ENCODE results near the gene RARA. TPM values are rescaled to one million over a fixed set of nuclear protein-coding genes. Genes with fewer than 3 reads are reported as not detected.

RARA gene
- polyA plus RNA-seq, 3 donors = 14.9 to 63.9 (median 29.4) TPM

DNA sequence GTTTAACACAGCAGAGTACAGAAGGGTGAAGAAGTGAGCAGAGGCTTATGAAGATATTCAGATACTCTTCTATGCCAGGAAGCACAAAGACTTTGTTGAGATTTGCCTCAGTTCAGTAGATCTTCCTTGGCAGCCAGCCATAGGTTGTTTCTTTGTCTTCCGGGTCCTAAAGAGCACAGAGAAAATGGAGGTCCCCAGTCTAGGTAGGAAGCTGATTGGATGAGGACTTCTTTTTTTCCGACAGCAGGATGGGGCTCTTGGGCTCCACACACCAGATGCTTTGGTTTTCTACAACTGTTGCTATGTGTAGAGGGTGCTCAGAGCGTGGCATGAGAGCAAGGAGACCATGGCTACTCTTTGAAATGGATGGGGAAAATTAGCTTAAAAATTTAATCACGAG lies 29.6 kb upstream of the RARA start:
- WGBS (ENCODE audit: insufficient coverage) = 100% methylated on average over 1 of the region's 4 CpGs
- H3K27me3 Mint-ChIP-seq (ENCODE audit: low read depth in 3 of 3) = no peaks in the 10 kb centered on the region
- TF ChIP-seq, protein P1, sequence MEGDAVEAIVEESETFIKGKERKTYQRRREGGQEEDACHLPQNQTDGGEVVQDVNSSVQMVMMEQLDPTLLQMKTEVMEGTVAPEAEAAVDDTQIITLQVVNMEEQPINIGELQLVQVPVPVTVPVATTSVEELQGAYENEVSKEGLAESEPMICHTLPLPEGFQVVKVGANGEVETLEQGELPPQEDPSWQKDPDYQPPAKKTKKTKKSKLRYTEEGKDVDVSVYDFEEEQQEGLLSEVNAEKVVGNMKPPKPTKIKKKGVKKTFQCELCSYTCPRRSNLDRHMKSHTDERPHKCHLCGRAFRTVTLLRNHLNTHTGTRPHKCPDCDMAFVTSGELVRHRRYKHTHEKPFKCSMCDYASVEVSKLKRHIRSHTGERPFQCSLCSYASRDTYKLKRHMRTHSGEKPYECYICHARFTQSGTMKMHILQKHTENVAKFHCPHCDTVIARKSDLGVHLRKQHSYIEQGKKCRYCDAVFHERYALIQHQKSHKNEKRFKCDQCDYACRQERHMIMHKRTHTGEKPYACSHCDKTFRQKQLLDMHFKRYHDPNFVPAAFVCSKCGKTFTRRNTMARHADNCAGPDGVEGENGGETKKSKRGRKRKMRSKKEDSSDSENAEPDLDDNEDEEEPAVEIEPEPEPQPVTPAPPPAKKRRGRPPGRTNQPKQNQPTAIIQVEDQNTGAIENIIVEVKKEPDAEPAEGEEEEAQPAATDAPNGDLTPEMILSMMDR (IDR thresholded peaks at IDR 0.05) = no peak
- peak overlapping the region in 1 of 2 donors; percentile 36 for H3K27ac ChIP-seq (ENCODE audit: low read depth in 1 of 2, low read length in 2 of 2)
- intact Hi-C loops (cut with micrococcal nuclease) = no loop called here
- no peaks in the 10 kb centered on the region for H3K27me3 ChIP-seq (ENCODE audit: control insufficient read depth in 2 of 2, insufficient read depth in 2 of 2, low read length in 2 of 2)
- H3K9ac ChIP-seq (ENCODE audit: insufficient read depth, low read length, poor library complexity, severe bottlenecking) = no peak overlapping the region
- peaks cover 57 to 71% of the 10 kb centered on the region in 2 donors for H3K36me3 Mint-ChIP-seq
- no peak overlapping the region for H2AFZ ChIP-seq (ENCODE audit: insufficient read depth, low read depth, low read length, poor library complexity, severe bottlenecking)
- no peaks in the 10 kb centered on the region for H4K20me1 ChIP-seq (ENCODE audit: insufficient read depth, low read length)
- DNase-seq = no peak
- no peak overlapping the region for H3K4me3 ChIP-seq (replicated peaks in 1 of 3; ENCODE audit: low read depth in 2 of 3, low read length in 3 of 3)
- H3K27ac Mint-ChIP-seq = peak overlapping the region in 2 of 7 donors; percentile 36 to 67
- no peaks in the 10 kb centered on the region for H3K9me3 ChIP-seq (replicated peaks in 1 of 2; ENCODE audit: control insufficient read depth in 1 of 2, insufficient read depth in 1 of 2, low read length in 2 of 2)
- no peaks in the 10 kb centered on the region for H3K9me3 Mint-ChIP-seq
- no peaks in the 10 kb centered on the region for H3K79me2 ChIP-seq (ENCODE audit: insufficient read depth, low read length)
- peaks cover 58 to 73% of the 10 kb centered on the region in 2 donors for H3K36me3 ChIP-seq (replicated peaks in 1 of 2; ENCODE audit: control insufficient read depth in 1 of 2, insufficient read depth in 2 of 2, low read length in 2 of 2)
- no peak overlapping the region for H3K4me3 Mint-ChIP-seq
- H3K4me1 ChIP-seq (ENCODE audit: control insufficient read depth in 1 of 2, insufficient read depth in 2 of 2, low read length in 2 of 2) = peaks cover 18% of the 10 kb centered on the region in 2 donors
- no peak overlapping the region for H3K4me2 ChIP-seq (replicated peaks; ENCODE audit: extremely low read depth, low read length, poor library complexity, severe bottlenecking)
- peaks cover 13% of the 10 kb centered on the region for H3K4me1 Mint-ChIP-seq

DNA sequence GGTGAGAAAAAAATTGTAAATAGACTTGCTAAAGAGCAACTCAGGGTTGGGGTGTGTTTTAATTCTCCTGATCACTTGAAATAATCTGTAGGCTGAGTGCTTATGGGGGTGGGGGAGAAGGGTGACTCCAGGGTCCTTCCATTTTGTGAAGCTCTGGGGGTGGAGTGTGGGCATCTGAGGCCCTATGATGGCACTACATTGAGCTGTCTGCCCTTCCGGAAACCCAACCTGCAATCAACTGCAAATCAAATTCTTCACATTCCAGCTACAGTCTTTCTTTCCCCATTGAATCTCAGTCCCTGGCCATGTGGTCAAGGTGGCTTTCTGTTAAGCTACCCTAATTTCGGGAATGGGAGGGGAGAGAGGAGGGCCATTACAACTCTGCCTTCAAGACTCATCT lies 27.3 kb upstream of the RARA start:
- H3K4me3 Mint-ChIP-seq = no peak overlapping the region
- WGBS (ENCODE audit: insufficient coverage) = no CpG with 5 or more reads among the region's 2 CpGs

More for the DNA sequence above, 27.3 kb upstream of the RARA start:
- Mint-ChIP-seq H3K27me3 (ENCODE audit: low read depth in 3 of 3) (peaks cover 0 to 1% (median 0%) of the 10 kb centered on the region in 3 donors), H3K27ac (peak overlapping the region in 2 of 7 donors; percentile 60 to 78), H3K9me3 (no peaks in the 10 kb centered on the region), H3K4me1 (peaks cover 2% of the 10 kb centered on the region), H3K36me3 (peaks cover 54 to 68% of the 10 kb centered on the region in 2 donors)
- Histone ChIP-seq H3K9ac (ENCODE audit: insufficient read depth, low read length, poor library complexity, severe bottlenecking) (no peak overlapping the region), H3K4me1 (ENCODE audit: control insufficient read depth in 1 of 2, insufficient read depth in 2 of 2, low read length in 2 of 2) (no peaks in the 10 kb centered on the region), H3K36me3 (replicated peaks in 1 of 2; ENCODE audit: control insufficient read depth in 1 of 2, insufficient read depth in 2 of 2, low read length in 2 of 2) (peaks cover 55 to 72% of the 10 kb centered on the region in 2 donors), H3K4me2 (replicated peaks; ENCODE audit: extremely low read depth, low read length, poor library complexity, severe bottlenecking) (no peak overlapping the region), H4K20me1 (ENCODE audit: insufficient read depth, low read length) (no peaks in the 10 kb centered on the region), H3K27me3 (ENCODE audit: control insufficient read depth in 2 of 2, insufficient read depth in 2 of 2, low read length in 2 of 2) (no peaks in the 10 kb centered on the region), H2AFZ (ENCODE audit: insufficient read depth, low read depth, low read length, poor library complexity, severe bottlenecking) (no peak overlapping the region), H3K79me2 (ENCODE audit: insufficient read depth, low read length) (no peaks in the 10 kb centered on the region), H3K4me3 (replicated peaks in 1 of 3; ENCODE audit: low read depth in 2 of 3, low read length in 3 of 3) (no peak overlapping the region), H3K9me3 (replicated peaks in 1 of 2; ENCODE audit: control insufficient read depth in 1 of 2, insufficient read depth in 1 of 2, low read length in 2 of 2) (no peaks in the 10 kb centered on the region), H3K27ac (ENCODE audit: low read depth in 1 of 2, low read length in 2 of 2) (no peak overlapping the region)
- intact Hi-C loops (cut with micrococcal nuclease) = loop anchor here in 1 of 2 donors (10.0 kb wide), 1 partner anchor 167 kb away; no protein-coding TSS in a partner anchor
- no peak for DNase-seq
- TF ChIP-seq, protein P1 (IDR thresholded peaks at IDR 0.05) = no peak

All from CD14-positive monocyte (primary cell).